Measurements from ENCODE around the gene FGGY. TPM values are rescaled to one million over a fixed set of nuclear protein-coding genes. Genes with fewer than 3 reads are reported as not detected.

The FGGY gene
- total RNA-seq, 1 donor: 24.6 TPM

DNA sequence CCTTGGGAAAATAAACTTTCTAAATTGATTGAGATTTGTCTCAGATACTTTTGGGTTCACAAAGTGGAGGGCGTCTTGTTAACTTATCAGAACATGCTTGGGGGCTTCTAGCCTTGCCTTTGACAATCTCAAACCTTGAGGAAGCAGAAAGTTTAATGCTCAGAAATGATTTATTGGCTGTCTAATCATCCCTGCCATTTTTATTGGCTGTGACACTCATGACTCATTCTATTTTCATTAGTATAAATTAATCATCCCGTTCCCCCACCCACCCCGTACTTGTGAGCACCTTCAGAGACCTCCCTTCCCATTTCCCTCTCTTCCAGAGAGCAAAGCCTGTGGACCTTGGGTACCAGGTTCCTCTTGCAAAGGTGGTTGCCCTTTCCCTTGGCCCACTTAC, 87.1 kb downstream of the FGGY start:
- Histone ChIP-seq H4K20me1 (ENCODE audit: insufficient read depth, low read length) (no peaks in the 10 kb centered on the region), H2AFZ (ENCODE audit: low read length) (no peak overlapping the region), H3K36me3 (ENCODE audit: insufficient read depth, low read length) (no peaks in the 10 kb centered on the region), H3K4me3 (ENCODE audit: insufficient read depth, low read length) (no peak overlapping the region), H3K9me3 (ENCODE audit: low read depth, low read length) (no peaks in the 10 kb centered on the region), H3K4me2 (ENCODE audit: insufficient read depth, low read length) (no peak overlapping the region), H3K4me1 (ENCODE audit: insufficient read depth, low read length) (no peaks in the 10 kb centered on the region), H3K27ac (ENCODE audit: low read depth, low read length) (no peak overlapping the region), H3K79me2 (ENCODE audit: insufficient read depth, low read length) (no peaks in the 10 kb centered on the region), H3K27me3 (ENCODE audit: insufficient read depth, low read length) (no peaks in the 10 kb centered on the region)
- TF ChIP-seq, protein P1, sequence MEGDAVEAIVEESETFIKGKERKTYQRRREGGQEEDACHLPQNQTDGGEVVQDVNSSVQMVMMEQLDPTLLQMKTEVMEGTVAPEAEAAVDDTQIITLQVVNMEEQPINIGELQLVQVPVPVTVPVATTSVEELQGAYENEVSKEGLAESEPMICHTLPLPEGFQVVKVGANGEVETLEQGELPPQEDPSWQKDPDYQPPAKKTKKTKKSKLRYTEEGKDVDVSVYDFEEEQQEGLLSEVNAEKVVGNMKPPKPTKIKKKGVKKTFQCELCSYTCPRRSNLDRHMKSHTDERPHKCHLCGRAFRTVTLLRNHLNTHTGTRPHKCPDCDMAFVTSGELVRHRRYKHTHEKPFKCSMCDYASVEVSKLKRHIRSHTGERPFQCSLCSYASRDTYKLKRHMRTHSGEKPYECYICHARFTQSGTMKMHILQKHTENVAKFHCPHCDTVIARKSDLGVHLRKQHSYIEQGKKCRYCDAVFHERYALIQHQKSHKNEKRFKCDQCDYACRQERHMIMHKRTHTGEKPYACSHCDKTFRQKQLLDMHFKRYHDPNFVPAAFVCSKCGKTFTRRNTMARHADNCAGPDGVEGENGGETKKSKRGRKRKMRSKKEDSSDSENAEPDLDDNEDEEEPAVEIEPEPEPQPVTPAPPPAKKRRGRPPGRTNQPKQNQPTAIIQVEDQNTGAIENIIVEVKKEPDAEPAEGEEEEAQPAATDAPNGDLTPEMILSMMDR (IDR thresholded peaks at IDR 0.05; ENCODE audit: extremely low read depth, low read depth, low read length): no peak
- DNase-seq (ENCODE audit: insufficient read length, low spot score, missing footprints): no peak

DNA sequence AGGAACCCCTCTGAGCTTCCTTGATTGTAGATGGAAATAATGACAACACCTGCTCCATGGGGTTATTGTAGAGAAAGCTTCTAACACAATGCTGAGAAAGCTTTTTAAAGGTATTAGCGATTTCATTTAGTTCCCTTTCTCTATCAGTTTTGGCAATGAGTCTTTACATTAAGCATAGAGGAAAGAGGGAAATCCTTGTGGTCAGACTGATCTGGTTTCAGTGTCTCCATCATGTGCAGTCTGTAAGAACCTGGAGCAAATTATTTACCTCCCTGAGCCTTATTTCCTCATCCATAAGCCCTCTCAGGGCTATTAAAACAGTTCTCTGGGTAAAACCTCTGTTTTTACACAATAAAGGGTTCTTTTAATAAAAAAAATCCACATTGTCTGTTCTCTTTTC, 87.5 kb downstream of the FGGY start:
- Histone ChIP-seq H3K9me3 (ENCODE audit: low read depth, low read length) (no peaks in the 10 kb centered on the region), H3K27me3 (ENCODE audit: insufficient read depth, low read length) (no peaks in the 10 kb centered on the region), H4K20me1 (ENCODE audit: insufficient read depth, low read length) (no peaks in the 10 kb centered on the region), H3K4me3 (ENCODE audit: insufficient read depth, low read length) (no peak overlapping the region), H3K27ac (ENCODE audit: low read depth, low read length) (no peak overlapping the region), H3K4me2 (ENCODE audit: insufficient read depth, low read length) (no peak overlapping the region), H2AFZ (ENCODE audit: low read length) (no peak overlapping the region), H3K79me2 (ENCODE audit: insufficient read depth, low read length) (no peaks in the 10 kb centered on the region), H3K4me1 (ENCODE audit: insufficient read depth, low read length) (no peaks in the 10 kb centered on the region), H3K36me3 (ENCODE audit: insufficient read depth, low read length) (no peaks in the 10 kb centered on the region)
- TF ChIP-seq, protein P1 (IDR thresholded peaks at IDR 0.05; ENCODE audit: extremely low read depth, low read depth, low read length): no peak
- no peak for DNase-seq (ENCODE audit: insufficient read length, low spot score, missing footprints)

DNA sequence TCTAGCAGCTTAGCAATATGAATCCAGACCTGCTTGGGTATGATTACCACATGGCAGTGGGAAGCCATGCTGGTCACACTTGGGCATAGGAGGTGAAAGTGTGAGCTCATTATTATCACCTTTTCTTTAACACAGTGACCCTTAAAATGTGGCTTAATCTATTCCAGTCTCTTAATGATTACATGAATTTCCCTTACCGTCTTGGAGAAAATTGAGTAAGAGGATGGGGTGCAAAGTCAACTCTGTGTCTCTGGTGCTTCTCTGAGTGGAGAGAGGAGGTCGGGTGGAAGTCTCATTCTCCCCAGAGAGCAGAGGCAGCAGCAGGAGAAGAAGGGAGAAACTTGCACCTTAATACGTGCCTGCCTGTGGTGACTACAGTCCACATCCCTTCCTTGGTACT, 91.3 kb downstream of the FGGY start:
- Histone ChIP-seq H3K79me2 (ENCODE audit: insufficient read depth, low read length) (no peaks in the 10 kb centered on the region), H3K27ac (ENCODE audit: low read depth, low read length) (no peak overlapping the region), H2AFZ (ENCODE audit: low read length) (no peak overlapping the region), H3K9me3 (ENCODE audit: low read depth, low read length) (no peaks in the 10 kb centered on the region), H3K4me3 (ENCODE audit: insufficient read depth, low read length) (no peak overlapping the region), H3K36me3 (ENCODE audit: insufficient read depth, low read length) (no peaks in the 10 kb centered on the region), H3K4me1 (ENCODE audit: insufficient read depth, low read length) (peaks cover 6% of the 10 kb centered on the region), H4K20me1 (ENCODE audit: insufficient read depth, low read length) (no peaks in the 10 kb centered on the region), H3K27me3 (ENCODE audit: insufficient read depth, low read length) (no peaks in the 10 kb centered on the region), H3K4me2 (ENCODE audit: insufficient read depth, low read length) (no peak overlapping the region)
- no peak for DNase-seq (ENCODE audit: insufficient read length, low spot score, missing footprints)
- TF ChIP-seq, protein P1 (IDR thresholded peaks at IDR 0.05; ENCODE audit: extremely low read depth, low read depth, low read length): no peak

DNA sequence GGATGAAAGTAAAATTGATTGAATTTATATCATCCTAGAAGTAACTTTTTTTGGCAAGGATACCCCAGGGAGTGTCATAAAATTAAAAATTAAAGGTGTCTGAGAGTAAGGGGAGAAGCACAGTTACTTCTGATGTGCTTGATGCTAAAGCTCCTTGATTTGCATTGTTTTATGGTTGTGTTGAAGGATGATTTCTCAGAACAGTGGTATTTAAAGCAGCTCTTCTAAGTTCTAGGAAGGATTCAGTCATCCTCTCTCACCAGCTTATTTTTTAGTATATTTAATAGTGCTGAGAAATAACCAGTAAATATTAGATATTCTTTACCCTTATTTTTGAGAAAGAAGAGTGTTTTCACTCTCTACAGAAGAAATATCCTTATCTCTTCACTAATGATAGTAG, 93.0 kb downstream of the FGGY start:
- Histone ChIP-seq H3K9me3 (ENCODE audit: low read depth, low read length) (no peaks in the 10 kb centered on the region), H3K4me3 (ENCODE audit: insufficient read depth, low read length) (no peak overlapping the region)

More for the DNA sequence above, 93.0 kb downstream of the FGGY start:
- Histone ChIP-seq H3K4me1 (ENCODE audit: insufficient read depth, low read length) (peaks cover 17% of the 10 kb centered on the region), H3K4me2 (ENCODE audit: insufficient read depth, low read length) (no peak overlapping the region), H3K79me2 (ENCODE audit: insufficient read depth, low read length) (no peaks in the 10 kb centered on the region), H3K27me3 (ENCODE audit: insufficient read depth, low read length) (no peaks in the 10 kb centered on the region), H2AFZ (ENCODE audit: low read length) (no peak overlapping the region), H4K20me1 (ENCODE audit: insufficient read depth, low read length) (no peaks in the 10 kb centered on the region), H3K27ac (ENCODE audit: low read depth, low read length) (no peak overlapping the region), H3K36me3 (ENCODE audit: insufficient read depth, low read length) (no peaks in the 10 kb centered on the region)
- no peak for DNase-seq (ENCODE audit: insufficient read length, low spot score, missing footprints)
- TF ChIP-seq, protein P1 (IDR thresholded peaks at IDR 0.05; ENCODE audit: extremely low read depth, low read depth, low read length): no peak

All from osteoblast (primary cell).